Stimulated activated CD4-positive, alpha-beta T cell treated with anti-CD3 and anti-CD28 coated beads, Interleukin-1b, Interleukin-23, amount 100 ng/mL, for 48 hours (primary cell): ENCODE measurements around the gene CHDH.

Experiments used
- DNase-seq: peaks from one replicate; pipeline ENCODE4 v3.0.0-alpha.2; 2020

The CHDH gene

GRCh38 chr3:53846134-53846850 lies at the start of gene CHDH, which contains the start of gene IL17RB:
Gene CHDH, minus strand, starts transcription at chr3:53846419. Its CDS starts 22,411 bp downstream, at chr3:53824008.
Gene IL17RB, plus strand, starts transcription at chr3:53846568. Its CDS starts 21 bp downstream, at chr3:53846589.
- no peak for DNase-seq

- no peak for DNase-seq
Measured at GRCh38 chr3:53892286-53892637, 46.0 kb upstream of the CHDH start.

- peak; percentile 98 for DNase-seq
Measured at GRCh38 chr3:53891497-53892285, 45.5 kb upstream of the CHDH start, which contains the start of gene SELENOK. Gene SELENOK, minus strand, starts transcription at chr3:53891859.

- peak; percentile 42 for DNase-seq
Measured at GRCh38 chr3:53890726-53891475, 44.7 kb upstream of the CHDH start.

GRCh38 chr3:53888232-53888631 lies 42.0 kb upstream of the CHDH start:
- no peak for DNase-seq

- no peak for DNase-seq
Measured at GRCh38 chr3:53887446-53887845, 41.2 kb upstream of the CHDH start.

- no peak for DNase-seq
Measured at GRCh38 chr3:53885239-53885638, 39.0 kb upstream of the CHDH start.

GRCh38 chr3:53884623-53885022 lies 38.4 kb upstream of the CHDH start:
- no peak for DNase-seq

GRCh38 chr3:53883008-53883407 lies 36.8 kb upstream of the CHDH start:
- DNase-seq, result no peak

- DNase-seq, result peak; percentile 82
Measured at GRCh38 chr3:53881691-53882593, 35.7 kb upstream of the CHDH start, which contains the start of gene ACTR8. Gene ACTR8, minus strand, starts transcription at chr3:53882152. Its CDS starts 51 bp downstream, at chr3:53882101.

GRCh38 chr3:53880396-53881345 lies 34.5 kb upstream of the CHDH start:
- DNase-seq, result no peak

GRCh38 chr3:53865732-53866499 lies 19.7 kb upstream of the CHDH start:
- no peak for DNase-seq

GRCh38 chr3:53863145-53863544 lies 16.9 kb upstream of the CHDH start:
- no peak for DNase-seq

- DNase-seq, result no peak
Measured at GRCh38 chr3:53862241-53862640, 16.0 kb upstream of the CHDH start.

- DNase-seq, result no peak
Measured at GRCh38 chr3:53860196-53860595, 14.0 kb upstream of the CHDH start.

- no peak for DNase-seq
Measured at GRCh38 chr3:53859178-53859577, 13.0 kb upstream of the CHDH start.

GRCh38 chr3:53858096-53858741 lies 12.0 kb upstream of the CHDH start:
- no peak for DNase-seq

- no peak for DNase-seq
Measured at GRCh38 chr3:53856964-53857363, 10.7 kb upstream of the CHDH start.

GRCh38 chr3:53850895-53851294 lies 4.7 kb upstream of the CHDH start:
- DNase-seq, result no peak

GRCh38 chr3:53849916-53850315 lies 3.7 kb upstream of the CHDH start:
- no peak for DNase-seq
